ENCODE results near the gene THSD4. TPM values are rescaled to one million over a fixed set of nuclear protein-coding genes. Genes with fewer than 3 reads are reported as not detected.

THSD4 gene
- total RNA-seq, 6 experiments from 2014 or later = 5.2 to 21.8 (median 13.7) TPM

DNA sequence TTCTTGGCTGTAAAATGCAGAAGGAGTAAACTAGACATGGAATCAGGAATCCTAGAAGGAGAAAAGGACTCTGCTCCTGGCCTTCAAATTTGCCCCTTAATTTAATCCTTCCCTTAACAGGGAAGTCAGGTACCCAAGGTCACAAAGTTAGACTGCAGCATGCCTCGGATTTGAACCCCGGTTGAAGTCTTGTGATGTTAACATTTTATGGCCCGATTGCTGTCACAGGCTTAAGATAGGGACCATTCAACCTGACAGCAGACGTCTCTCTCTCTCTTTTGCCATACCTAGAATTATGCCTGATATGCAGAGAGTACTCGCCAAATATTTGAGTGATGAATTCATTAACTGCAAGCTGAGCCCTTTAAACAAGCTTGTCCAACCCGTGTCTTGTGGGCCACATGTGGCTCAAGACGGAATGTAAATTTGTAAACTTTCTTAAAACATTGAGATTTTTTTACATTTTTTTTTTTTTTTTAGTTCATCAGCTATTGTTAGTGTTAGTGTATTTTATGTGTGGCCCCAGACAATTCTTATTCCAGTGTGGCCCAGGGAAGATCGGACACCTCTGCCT lies 217.2 kb downstream of the THSD4 start:
- no peak overlapping the region for H3K4me3 ChIP-seq
- H3K9me3 ChIP-seq = no peaks in the 10 kb centered on the region
- H3K4me1 ChIP-seq = peaks cover 0 to 29% (median 11%) of the 10 kb centered on the region in 4 donors
- 82% methylated on average over 7 of the region's 8 CpGs for WGBS (ENCODE audit: insufficient coverage, low coverage, low lambda C conversion rate, missing lambda C conversion rate)
- no peak overlapping the region for H3K27ac ChIP-seq
- no peak for TF ChIP-seq POLR2A (IDR thresholded peaks at IDR 0.05)
- TF ChIP-seq, protein P1, sequence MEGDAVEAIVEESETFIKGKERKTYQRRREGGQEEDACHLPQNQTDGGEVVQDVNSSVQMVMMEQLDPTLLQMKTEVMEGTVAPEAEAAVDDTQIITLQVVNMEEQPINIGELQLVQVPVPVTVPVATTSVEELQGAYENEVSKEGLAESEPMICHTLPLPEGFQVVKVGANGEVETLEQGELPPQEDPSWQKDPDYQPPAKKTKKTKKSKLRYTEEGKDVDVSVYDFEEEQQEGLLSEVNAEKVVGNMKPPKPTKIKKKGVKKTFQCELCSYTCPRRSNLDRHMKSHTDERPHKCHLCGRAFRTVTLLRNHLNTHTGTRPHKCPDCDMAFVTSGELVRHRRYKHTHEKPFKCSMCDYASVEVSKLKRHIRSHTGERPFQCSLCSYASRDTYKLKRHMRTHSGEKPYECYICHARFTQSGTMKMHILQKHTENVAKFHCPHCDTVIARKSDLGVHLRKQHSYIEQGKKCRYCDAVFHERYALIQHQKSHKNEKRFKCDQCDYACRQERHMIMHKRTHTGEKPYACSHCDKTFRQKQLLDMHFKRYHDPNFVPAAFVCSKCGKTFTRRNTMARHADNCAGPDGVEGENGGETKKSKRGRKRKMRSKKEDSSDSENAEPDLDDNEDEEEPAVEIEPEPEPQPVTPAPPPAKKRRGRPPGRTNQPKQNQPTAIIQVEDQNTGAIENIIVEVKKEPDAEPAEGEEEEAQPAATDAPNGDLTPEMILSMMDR (IDR thresholded peaks at IDR 0.05) = no peak
- ATAC-seq (no peak), DNase-seq (no peak)
- H3K27me3 ChIP-seq = no peaks in the 10 kb centered on the region
- intact Hi-C loops (cut with DNase I) = no loop called here
- no peaks in the 10 kb centered on the region for H3K36me3 ChIP-seq

DNA sequence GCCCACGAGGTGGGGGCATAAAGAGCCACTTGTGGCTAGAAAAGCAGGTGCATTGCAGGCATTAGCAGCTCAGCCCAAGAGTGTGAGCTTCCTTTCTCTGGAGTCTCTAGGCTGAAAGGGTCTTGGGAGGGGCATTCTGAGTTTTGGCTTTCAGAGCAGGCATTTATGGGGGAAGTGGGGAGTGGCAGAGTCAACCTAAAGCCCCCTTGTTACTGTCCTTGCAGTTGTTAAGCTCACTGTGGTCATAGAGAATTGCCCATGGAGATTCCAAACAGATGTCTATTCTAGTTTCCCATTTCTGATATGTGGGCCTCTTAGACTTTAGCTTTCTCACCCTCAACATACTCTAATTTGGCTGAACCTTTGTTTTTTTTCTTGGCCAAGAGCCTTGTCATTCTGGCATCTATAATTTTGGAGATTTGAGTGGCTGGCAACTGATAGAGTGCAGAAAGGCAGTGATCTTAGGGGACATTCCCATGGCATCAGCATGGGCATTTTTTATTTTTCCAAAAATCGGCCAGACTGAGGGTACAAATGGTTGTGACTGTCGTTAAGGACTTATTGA lies 217.9 kb downstream of the THSD4 start:
- no peak for ATAC-seq
- Histone ChIP-seq H3K4me3 (no peak overlapping the region), H3K27me3 (no peaks in the 10 kb centered on the region), H3K4me1 (peaks cover 0 to 22% (median 8%) of the 10 kb centered on the region in 4 donors), H3K9me3 (no peaks in the 10 kb centered on the region), H3K27ac (no peak overlapping the region), H3K36me3 (no peaks in the 10 kb centered on the region)
- TF ChIP-seq, protein P1 (IDR thresholded peaks at IDR 0.05) = no peak
- TF ChIP-seq POLR2A (IDR thresholded peaks at IDR 0.05) = no peak
- DNase-seq = no peak
- intact Hi-C loops (cut with DNase I) = no loop called here
- WGBS (ENCODE audit: insufficient coverage, low coverage, low lambda C conversion rate, missing lambda C conversion rate) = 34% methylated on average over 3 of the region's 3 CpGs

DNA sequence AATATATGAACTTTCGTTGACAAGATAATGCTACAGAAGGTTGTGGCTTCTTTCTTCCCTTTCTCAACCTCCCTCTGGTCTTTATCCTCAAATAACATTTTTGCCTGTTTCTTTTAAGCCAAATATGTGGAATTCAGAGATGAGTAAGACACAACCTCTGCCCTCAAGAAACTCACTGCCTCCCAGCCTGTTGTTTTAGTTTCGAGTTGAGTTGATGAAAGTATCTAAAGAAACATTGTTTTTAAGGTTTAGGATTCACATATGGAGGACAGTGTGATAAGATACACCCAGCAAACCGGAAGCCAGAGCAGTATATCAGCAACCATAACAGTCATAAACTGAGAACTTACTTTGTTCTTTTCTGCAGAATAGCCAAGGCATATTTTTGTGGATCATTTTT lies 218.6 kb downstream of the THSD4 start:
- Histone ChIP-seq H3K4me1 (peaks cover 0 to 17% (median 6%) of the 10 kb centered on the region in 4 donors), H3K4me3 (no peak overlapping the region), H3K36me3 (no peaks in the 10 kb centered on the region), H3K9me3 (no peaks in the 10 kb centered on the region), H3K27me3 (no peaks in the 10 kb centered on the region), H3K27ac (no peak overlapping the region)
- intact Hi-C loops (cut with DNase I) = no loop called here
- ATAC-seq (no peak), DNase-seq (no peak)
- TF ChIP-seq, protein P1 (IDR thresholded peaks at IDR 0.05) = no peak
- no peak for TF ChIP-seq POLR2A (IDR thresholded peaks at IDR 0.05)
- WGBS (ENCODE audit: insufficient coverage, low coverage, low lambda C conversion rate, missing lambda C conversion rate) = 65% methylated on average over 3 of the region's 3 CpGs

DNA sequence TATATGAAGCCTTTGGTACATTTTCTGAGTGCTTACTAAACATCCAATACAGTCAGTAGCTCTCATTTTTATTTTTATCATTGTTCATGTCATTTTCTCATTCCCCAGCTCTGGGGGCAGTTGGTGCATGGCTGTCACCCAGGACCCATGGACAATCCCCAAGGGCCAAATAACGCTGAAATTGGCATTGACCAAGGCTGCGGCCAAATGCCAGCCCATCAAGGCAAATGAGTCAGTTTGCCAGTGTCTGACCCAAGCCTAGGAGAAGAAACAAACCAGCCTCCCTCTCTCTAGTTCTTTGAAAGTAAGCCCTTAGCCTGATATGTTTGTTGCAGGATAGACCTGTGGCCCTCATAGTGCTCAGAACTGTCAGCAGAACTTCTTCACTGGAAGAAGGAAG lies 219.2 kb downstream of the THSD4 start:
- no peak for ATAC-seq
- no peak overlapping the region for H3K27ac ChIP-seq
- TF ChIP-seq, protein P1 (IDR thresholded peaks at IDR 0.05) = no peak
- TF ChIP-seq POLR2A (IDR thresholded peaks at IDR 0.05) = no peak

More for the DNA sequence above, 219.2 kb downstream of the THSD4 start:
- intact Hi-C loops (cut with DNase I) = no loop called here
- Histone ChIP-seq H3K27me3 (no peaks in the 10 kb centered on the region), H3K9me3 (no peaks in the 10 kb centered on the region), H3K4me3 (no peak overlapping the region), H3K4me1 (peaks cover 0 to 11% (median 3%) of the 10 kb centered on the region in 4 donors), H3K36me3 (no peaks in the 10 kb centered on the region)
- DNase-seq = no peak
- WGBS (ENCODE audit: insufficient coverage, low coverage, low lambda C conversion rate, missing lambda C conversion rate) = no CpG with 5 or more reads among the region's 2 CpGs
